Body of pancreas (tissue), 4 donors: ENCODE results near the gene CCDC30. TPM values are rescaled to one million over a fixed set of nuclear protein-coding genes. Genes with fewer than 3 reads are reported as not detected.

Experiments used
- ATAC-seq: fragments of 150-250 bp; one replicate; pipeline ENCODE4 v1.9.1; 2016
- DNase-seq, 4 donors: peaks; one replicate each; pipeline ENCODE4 v3.0.0-alpha.2; 2019
- H3K27ac ChIP-seq, 4 donors: fragments of 200-600 bp; sonication (generic); 1 replicate in 3 of 4; 2 replicates in 1 of 4; pipeline versions ENCODE4 v1.5.1 to v1.6.1; 2016 to 2019; ENCODE audit warnings: mild to moderate bottlenecking in 1 of 4, mixed read lengths in 1 of 4, moderate library complexity in 1 of 4
- H3K27me3 ChIP-seq, 2 donors: fragments of 200-600 bp; sonication (generic); one replicate each; pipeline ENCODE4 v1.6.0; 2016; ENCODE audit warnings: mild to moderate bottlenecking in 1 of 2
- H3K36me3 ChIP-seq, 2 donors: fragments of 200-600 bp; sonication (generic); replicated peaks in 1 of 2; 2 replicates each; pipeline ENCODE4 v1.5.1; 2016; ENCODE audit warnings: low read depth in 2 of 2; ENCODE audit not compliant: insufficient read depth in 1 of 2
- H3K4me1 ChIP-seq: fragments of 200-600 bp; sonication (generic); one replicate; pipeline ENCODE4 v1.6.0; 2016
- H3K4me3 ChIP-seq, 2 donors: fragments of 200-600 bp; sonication (generic); 1 replicate in 1 of 2; 2 replicates in 1 of 2; pipeline ENCODE4 v1.5.1; 2016 to 2019
- H3K9me3 ChIP-seq, 3 donors: fragments of 200-600 bp; sonication (generic); 1 replicate in 2 of 3; 2 replicates in 1 of 3; pipeline ENCODE4 v1.5.1; 2016
- POLR2A ChIP-seq, 3 donors: fragments of 450-650 bp; IDR thresholded peaks; one replicate each; pipeline ENCODE4 v1.6.1; 2016; ENCODE audit warnings: antibody characterized with exemption in 3 of 3, mild to moderate bottlenecking in 2 of 3
- WGBS, 2 donors: methylation state at CpG; one replicate each; pipeline ENCODE4 v1.1.5; 2017; 5-methylcytosine and 5-hydroxymethylcytosine counted together
- intact Hi-C: fragments of 100-400 bp; cut with DNase I; formaldehyde crosslinking; loops from one replicate; pipeline ENCODE4 v1.15.1; 2023
- total RNA-seq, 2 donors: library from RNA; depleted of rRNA; stranded (reverse); fragments of >200 nt; gene quantifications; one replicate each; pipeline ENCODE4 v1.1.0, GENCODE V29; 2016
- TF ChIP-seq, protein P1 (sequence below), 7 experiments: fragments of 450-650 bp in 4 of 7; fragments of 200-600 bp in 3 of 7; sonication (generic) in 3 of 7; IDR thresholded peaks; one replicate each; pipeline ENCODE4 v1.5.1; 2016 to 2019; ENCODE audit warnings: antibody characterized with exemption in 7 of 7

CCDC30 gene
- total RNA-seq, 2 donors from 2014 or later: 2.3 to 8.9 TPM

DNA sequence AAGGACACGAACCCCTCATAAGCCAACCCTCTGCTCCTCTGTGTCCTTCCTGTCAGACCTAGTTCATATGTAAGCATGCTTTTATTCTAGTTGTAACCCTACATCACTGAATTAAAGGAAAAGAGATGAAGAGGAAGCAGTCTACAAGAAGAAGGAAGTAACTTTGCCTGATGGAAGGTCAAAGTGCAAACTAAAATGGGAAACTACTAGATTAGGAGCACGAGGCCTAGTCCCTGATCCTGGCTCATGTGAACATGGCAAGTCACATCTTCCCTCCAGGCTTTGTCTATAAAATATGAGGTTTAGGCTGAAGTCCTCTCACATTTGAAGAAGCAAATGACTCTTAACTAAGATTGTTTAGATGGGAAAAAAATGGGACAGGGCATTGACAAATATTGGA is 20.4 kb upstream of the CCDC30 start:
- no peak for TF ChIP-seq POLR2A (IDR thresholded peaks at IDR 0.05)
- TF ChIP-seq, protein P1, sequence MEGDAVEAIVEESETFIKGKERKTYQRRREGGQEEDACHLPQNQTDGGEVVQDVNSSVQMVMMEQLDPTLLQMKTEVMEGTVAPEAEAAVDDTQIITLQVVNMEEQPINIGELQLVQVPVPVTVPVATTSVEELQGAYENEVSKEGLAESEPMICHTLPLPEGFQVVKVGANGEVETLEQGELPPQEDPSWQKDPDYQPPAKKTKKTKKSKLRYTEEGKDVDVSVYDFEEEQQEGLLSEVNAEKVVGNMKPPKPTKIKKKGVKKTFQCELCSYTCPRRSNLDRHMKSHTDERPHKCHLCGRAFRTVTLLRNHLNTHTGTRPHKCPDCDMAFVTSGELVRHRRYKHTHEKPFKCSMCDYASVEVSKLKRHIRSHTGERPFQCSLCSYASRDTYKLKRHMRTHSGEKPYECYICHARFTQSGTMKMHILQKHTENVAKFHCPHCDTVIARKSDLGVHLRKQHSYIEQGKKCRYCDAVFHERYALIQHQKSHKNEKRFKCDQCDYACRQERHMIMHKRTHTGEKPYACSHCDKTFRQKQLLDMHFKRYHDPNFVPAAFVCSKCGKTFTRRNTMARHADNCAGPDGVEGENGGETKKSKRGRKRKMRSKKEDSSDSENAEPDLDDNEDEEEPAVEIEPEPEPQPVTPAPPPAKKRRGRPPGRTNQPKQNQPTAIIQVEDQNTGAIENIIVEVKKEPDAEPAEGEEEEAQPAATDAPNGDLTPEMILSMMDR (IDR thresholded peaks at IDR 0.05): no peak
- ATAC-seq (no peak), DNase-seq (no peak)
- Histone ChIP-seq H3K9me3 (no peaks in the 10 kb centered on the region), H3K27ac (no peak overlapping the region), H3K27me3 (no peaks in the 10 kb centered on the region), H3K4me1 (no peaks in the 10 kb centered on the region), H3K36me3 (no peaks in the 10 kb centered on the region), H3K4me3 (no peak overlapping the region)
- WGBS, 2 donors: 20 to 28% methylated on average over 2 of the region's 2 CpGs
- intact Hi-C loops: no loop called here

GRCh38 chr1:42449256-42449655 is 13.8 kb upstream of the CCDC30 start:
- intact Hi-C loops: no loop called here
- TF ChIP-seq, protein P1 (IDR thresholded peaks at IDR 0.05): no peak
- no peak for TF ChIP-seq POLR2A (IDR thresholded peaks at IDR 0.05)
- no peaks in the 10 kb centered on the region for H3K9me3 ChIP-seq
- H3K27ac ChIP-seq: no peak overlapping the region
- no peak overlapping the region for H3K4me3 ChIP-seq
- no peaks in the 10 kb centered on the region for H3K36me3 ChIP-seq
- no peaks in the 10 kb centered on the region for H3K27me3 ChIP-seq
- H3K4me1 ChIP-seq: no peaks in the 10 kb centered on the region
- ATAC-seq (no peak), DNase-seq (no peak)

- Histone ChIP-seq H3K27me3 (no peaks in the 10 kb centered on the region), H3K4me1 (peaks cover 2% of the 10 kb centered on the region), H3K4me3 (no peak overlapping the region), H3K9me3 (no peaks in the 10 kb centered on the region), H3K36me3 (no peaks in the 10 kb centered on the region), H3K27ac (no peak overlapping the region)
- WGBS, 2 donors: 88 to 91% methylated on average over 1 of the region's 1 CpG
- intact Hi-C loops: no loop called here
- ATAC-seq: no peak
- no peak for DNase-seq
- no peak for TF ChIP-seq POLR2A (IDR thresholded peaks at IDR 0.05)
- TF ChIP-seq, protein P1 (IDR thresholded peaks at IDR 0.05): no peak
Observed at GRCh38 chr1:42450061-42450460, 13.0 kb upstream of the CCDC30 start.

DNA sequence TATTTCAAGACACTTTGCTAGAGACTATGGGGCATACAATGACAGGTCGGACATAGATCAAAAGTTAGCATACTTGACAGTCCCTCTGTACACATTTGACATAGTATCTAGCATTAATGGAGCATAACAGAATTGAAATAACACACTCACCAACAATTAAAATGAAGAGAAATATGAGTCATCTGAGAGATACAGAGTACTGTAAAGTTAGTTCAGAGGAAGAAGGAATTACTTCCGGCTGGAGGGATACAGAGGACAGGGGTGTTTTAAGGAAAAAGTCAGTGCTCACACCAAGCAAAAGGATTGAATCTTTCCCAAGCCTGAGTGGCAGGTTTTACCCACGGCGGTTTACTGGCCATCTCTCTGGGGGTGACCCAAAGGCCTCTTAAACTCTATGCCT is 9.7 kb upstream of the CCDC30 start:
- DNase-seq: no peak
- TF ChIP-seq POLR2A (IDR thresholded peaks at IDR 0.05): no peak
- TF ChIP-seq, protein P1 (IDR thresholded peaks at IDR 0.05): no peak
- no peaks in the 10 kb centered on the region for H3K9me3 ChIP-seq
- no peak overlapping the region for H3K27ac ChIP-seq
- ATAC-seq: no peak
- no peaks in the 10 kb centered on the region for H3K27me3 ChIP-seq
- H3K36me3 ChIP-seq: no peaks in the 10 kb centered on the region
- 84 to 92% methylated on average over 4 of the region's 4 CpGs for WGBS, 2 donors
- intact Hi-C loops: no loop called here
- H3K4me1 ChIP-seq: peaks cover 24% of the 10 kb centered on the region
- H3K4me3 ChIP-seq: no peak overlapping the region

- 86 to 88% methylated on average over 5 of the region's 5 CpGs for WGBS, 2 donors
- intact Hi-C loops: no loop called here
Observed at GRCh38 chr1:42454403-42454802, 8.7 kb upstream of the CCDC30 start.

More at GRCh38 chr1:42454403-42454802, 8.7 kb upstream of the CCDC30 start:
- ATAC-seq (no peak), DNase-seq (no peak)
- Histone ChIP-seq H3K27me3 (no peaks in the 10 kb centered on the region), H3K4me3 (no peak overlapping the region), H3K27ac (no peak overlapping the region), H3K36me3 (peaks cover 0 to under 1% of the 10 kb centered on the region in 2 donors), H3K9me3 (no peaks in the 10 kb centered on the region), H3K4me1 (peaks cover 27% of the 10 kb centered on the region)
- no peak for TF ChIP-seq POLR2A (IDR thresholded peaks at IDR 0.05)
- TF ChIP-seq, protein P1 (IDR thresholded peaks at IDR 0.05): no peak
